Mesendoderm (in vitro differentiated cells): ENCODE results near the gene NOTUM.

Experiments used
- DNase-seq: peaks from one replicate; pipeline ENCODE4 v3.0.0; 2013
- H2AK5ac ChIP-seq: 2 replicates; pipeline ENCODE4 v1.6.1; 2013; ENCODE audit warnings: low read length, inconsistent platforms
- H2BK120ac ChIP-seq: 2 replicates; pipeline ENCODE4 v1.6.1; 2013; ENCODE audit warnings: low read depth, mild to moderate bottlenecking, low read length, moderate library complexity, mixed read lengths
- H2BK15ac ChIP-seq: replicated peaks from 2 replicates; pipeline ENCODE4 v1.6.1; 2013; ENCODE audit warnings: low read depth, mild to moderate bottlenecking, moderate library complexity
- H2BK5ac ChIP-seq: 2 replicates; pipeline ENCODE4 v1.6.1; 2013; ENCODE audit warnings: low read length, inconsistent platforms
- H3K18ac ChIP-seq: 2 replicates; pipeline ENCODE4 v1.6.1; 2013; ENCODE audit warnings: mild to moderate bottlenecking, low read length, mixed read lengths
- H3K23ac ChIP-seq: one replicate; pipeline ENCODE4 v1.6.1; 2013; ENCODE audit warnings: low read length
- H3K27ac ChIP-seq: 2 replicates; pipeline ENCODE4 v1.5.1; 2013; ENCODE audit warnings: low read depth, mild to moderate bottlenecking, inconsistent platforms, low read length, moderate library complexity
- H3K27me3 ChIP-seq: 2 replicates; pipeline ENCODE4 v1.6.1; 2013; ENCODE audit warnings: low read length, control low read depth, mild to moderate bottlenecking, inconsistent platforms; ENCODE audit not compliant: insufficient read depth, poor library complexity
- H3K36me3 ChIP-seq: 2 replicates; pipeline ENCODE4 v1.6.1; 2013; ENCODE audit warnings: low read length, inconsistent platforms; ENCODE audit not compliant: control insufficient read depth, insufficient read depth
- H3K4ac ChIP-seq: one replicate; pipeline ENCODE4 v1.6.1; 2013; ENCODE audit warnings: low read depth, mild to moderate bottlenecking, low read length, moderate library complexity
- H3K4me1 ChIP-seq: 2 replicates; pipeline ENCODE4 v1.6.1; 2013; ENCODE audit warnings: low read depth, low read length, inconsistent platforms; ENCODE audit not compliant: control insufficient read depth
- H3K4me2 ChIP-seq: 2 replicates; pipeline ENCODE4 v1.6.1; 2013; ENCODE audit warnings: low read length
- H3K4me3 ChIP-seq: 2 replicates; pipeline ENCODE4 v1.5.1; 2013; ENCODE audit warnings: mild to moderate bottlenecking, low read length
- H3K56ac ChIP-seq: one replicate; pipeline ENCODE4 v1.6.1; 2013; ENCODE audit warnings: low read length
- H3K79me1 ChIP-seq: 2 replicates; pipeline ENCODE4 v1.6.1; 2013; ENCODE audit warnings: low read length, inconsistent platforms
- H3K79me2 ChIP-seq: 2 replicates; pipeline ENCODE4 v1.6.1; 2013; ENCODE audit warnings: mild to moderate bottlenecking, low read length; ENCODE audit not compliant: control insufficient read depth, insufficient read depth
- H3K9ac ChIP-seq: 2 replicates; pipeline ENCODE4 v1.6.1; 2013; ENCODE audit warnings: low read length, inconsistent platforms
- H4K5ac ChIP-seq: one replicate; pipeline ENCODE4 v1.6.1; 2013; ENCODE audit warnings: low read length
- H4K8ac ChIP-seq: one replicate; pipeline ENCODE4 v1.6.1; 2013; ENCODE audit warnings: low read depth, mild to moderate bottlenecking, control low read depth, low read length, moderate library complexity
- WGBS: extraction: QIAGEN DNeasy Blood & Tissue Kit; methylation state at CpG from one replicate; pipeline ENCODE4 v1.1.7; 2013; ENCODE audit warnings: low lambda C conversion rate, missing lambda C conversion rate; ENCODE audit not compliant: insufficient coverage; ENCODE audit errors: extremely low coverage; 5-methylcytosine and 5-hydroxymethylcytosine counted together

NOTUM gene

GRCh38 chr17:81928544-81929252, 32.3 kb downstream of the NOTUM start:
- H3K4me3 ChIP-seq = peak overlapping the region; percentile 58
- no peak overlapping the region for H2AK5ac ChIP-seq
- H3K56ac ChIP-seq = peak overlapping the region; percentile 86
- peak overlapping the region; percentile 69 for H3K9ac ChIP-seq
- peaks cover 2% of the 10 kb centered on the region for H3K36me3 ChIP-seq
- H3K23ac ChIP-seq = peak overlapping the region; percentile 32
- no peaks in the 10 kb centered on the region for H3K27me3 ChIP-seq
- H3K4me1 ChIP-seq = peaks cover 18% of the 10 kb centered on the region
- no peak overlapping the region for H4K5ac ChIP-seq
- peak overlapping the region; percentile 29 for H3K4ac ChIP-seq
- no peak overlapping the region for H2BK120ac ChIP-seq
- peaks cover 6% of the 10 kb centered on the region for H3K79me1 ChIP-seq
- peak overlapping the region; percentile 65 for H3K4me2 ChIP-seq
- H4K8ac ChIP-seq = no peak overlapping the region
- H2BK15ac ChIP-seq = no peak overlapping the region
- peaks cover 32% of the 10 kb centered on the region for H3K79me2 ChIP-seq
- no CpG with 5 or more reads among the region's 44 CpGs for WGBS
- DNase-seq = peak; percentile 27
- H3K18ac ChIP-seq = peak overlapping the region; percentile 34
- H2BK5ac ChIP-seq = no peak overlapping the region
- no peak overlapping the region for H3K27ac ChIP-seq

GRCh38 chr17:81927653-81928543, 33.1 kb downstream of the NOTUM start, which contains the start of gene MAFG:
MAFG (minus strand) TSS chr17:81927735; CDS start chr17:81923185, 4,550 bp downstream.
- peak; percentile 97 for DNase-seq
- H2BK5ac ChIP-seq = peak within 1 kb of the TSS; percentile 25
- H3K79me2 ChIP-seq = peaks cover 36% of the 10 kb centered on the region

GRCh38 chr17:81927152-81927652, 33.8 kb downstream of the NOTUM start:
- H3K4me3 ChIP-seq = peak overlapping the region; percentile 36
- peaks cover 23% of the 10 kb centered on the region for H3K4me1 ChIP-seq
- H3K27ac ChIP-seq = peak overlapping the region; percentile 91
- H3K23ac ChIP-seq = no peak overlapping the region
- H3K4me2 ChIP-seq = no peak overlapping the region
- no CpG with 5 or more reads among the region's 78 CpGs for WGBS
- no peak for DNase-seq
- no peak overlapping the region for H4K8ac ChIP-seq
- H2BK120ac ChIP-seq = peak overlapping the region; percentile 10
- H3K36me3 ChIP-seq = peaks cover under 1% of the 10 kb centered on the region
- H4K5ac ChIP-seq = no peak overlapping the region
- no peaks in the 10 kb centered on the region for H3K27me3 ChIP-seq
- peak overlapping the region; percentile 25 for H2BK5ac ChIP-seq
- no peak overlapping the region for H2BK15ac ChIP-seq
- peak overlapping the region; percentile 75 for H3K4ac ChIP-seq
- H3K18ac ChIP-seq = peak overlapping the region; percentile 75
- H3K79me1 ChIP-seq = peaks cover 10% of the 10 kb centered on the region
- peaks cover 43% of the 10 kb centered on the region for H3K79me2 ChIP-seq
- H2AK5ac ChIP-seq = no peak overlapping the region
- peak overlapping the region; percentile 79 for H3K9ac ChIP-seq
- H3K56ac ChIP-seq = peak overlapping the region; percentile 94

More at GRCh38 chr17:81927653-81928543, 33.1 kb downstream of the NOTUM start, which contains the start of gene MAFG:
- peak within 1 kb of the TSS; percentile 32 for H3K23ac ChIP-seq
- peak within 1 kb of the TSS; percentile 75 for H3K4ac ChIP-seq
- no peaks in the 10 kb centered on the region for H3K27me3 ChIP-seq
- H2BK120ac ChIP-seq = peak within 1 kb of the TSS; percentile 10
- no peak within 1 kb of the TSS for H2AK5ac ChIP-seq
- no peaks in the 10 kb centered on the region for H3K36me3 ChIP-seq
- peak within 1 kb of the TSS; percentile 58 for H3K4me3 ChIP-seq
- no peak within 1 kb of the TSS for H4K5ac ChIP-seq
- no peak within 1 kb of the TSS for H4K8ac ChIP-seq
- no peak within 1 kb of the TSS for H2BK15ac ChIP-seq
- peaks cover 20% of the 10 kb centered on the region for H3K4me1 ChIP-seq
- H3K56ac ChIP-seq = peak within 1 kb of the TSS; percentile 94
- H3K79me1 ChIP-seq = peaks cover 6% of the 10 kb centered on the region
- H3K27ac ChIP-seq = peak within 1 kb of the TSS; percentile 91
- H3K4me2 ChIP-seq = peak within 1 kb of the TSS; percentile 73
- WGBS = no CpG with 5 or more reads among the region's 98 CpGs
- H3K9ac ChIP-seq = peak within 1 kb of the TSS; percentile 79
- H3K18ac ChIP-seq = peak within 1 kb of the TSS; percentile 75

GRCh38 chr17:81926451-81927151, 34.4 kb downstream of the NOTUM start:
- peak overlapping the region; percentile 75 for H3K4ac ChIP-seq
- peaks cover 48% of the 10 kb centered on the region for H3K79me2 ChIP-seq
- H2BK5ac ChIP-seq = peak overlapping the region; percentile 63
- H3K4me2 ChIP-seq = peak overlapping the region; percentile 73
- H4K8ac ChIP-seq = no peak overlapping the region
- H3K56ac ChIP-seq = peak overlapping the region; percentile 94
- WGBS = no CpG with 5 or more reads among the region's 46 CpGs
- H3K18ac ChIP-seq = peak overlapping the region; percentile 75
- no peaks in the 10 kb centered on the region for H3K27me3 ChIP-seq
- H3K4me3 ChIP-seq = peak overlapping the region; percentile 36
- H3K27ac ChIP-seq = peak overlapping the region; percentile 91
- H3K36me3 ChIP-seq = peaks cover 1% of the 10 kb centered on the region
- peak; percentile 85 for DNase-seq
- H3K23ac ChIP-seq = peak overlapping the region; percentile 48
- H3K4me1 ChIP-seq = peaks cover 23% of the 10 kb centered on the region
- no peak overlapping the region for H4K5ac ChIP-seq
- H2BK15ac ChIP-seq = no peak overlapping the region
- H2BK120ac ChIP-seq = no peak overlapping the region
- peaks cover 14% of the 10 kb centered on the region for H3K79me1 ChIP-seq
- H2AK5ac ChIP-seq = peak overlapping the region; percentile 88
- peak overlapping the region; percentile 79 for H3K9ac ChIP-seq

GRCh38 chr17:81925860-81926450, 35.0 kb downstream of the NOTUM start:
- H2AK5ac ChIP-seq = peak overlapping the region; percentile 88
- peak overlapping the region; percentile 91 for H3K27ac ChIP-seq
- H3K4ac ChIP-seq = no peak overlapping the region
- H3K4me2 ChIP-seq = peak overlapping the region; percentile 73
- no CpG with 5 or more reads among the region's 10 CpGs for WGBS
- H3K23ac ChIP-seq = peak overlapping the region; percentile 48
- peak overlapping the region; percentile 94 for H3K56ac ChIP-seq
- peak overlapping the region; percentile 63 for H2BK5ac ChIP-seq
- no peak overlapping the region for H2BK15ac ChIP-seq
- peak overlapping the region; percentile 79 for H3K9ac ChIP-seq
- H4K8ac ChIP-seq = no peak overlapping the region
- peaks cover 18% of the 10 kb centered on the region for H3K79me1 ChIP-seq
- no peak overlapping the region for H4K5ac ChIP-seq
- H3K79me2 ChIP-seq = peaks cover 52% of the 10 kb centered on the region
- DNase-seq = no peak
- no peak overlapping the region for H2BK120ac ChIP-seq
- H3K18ac ChIP-seq = no peak overlapping the region
- peaks cover 3% of the 10 kb centered on the region for H3K36me3 ChIP-seq
- no peaks in the 10 kb centered on the region for H3K27me3 ChIP-seq
- H3K4me3 ChIP-seq = peak overlapping the region; percentile 36
- peaks cover 23% of the 10 kb centered on the region for H3K4me1 ChIP-seq
